ENCODE results near the gene DCAF11.

The DCAF11 gene

GRCh38 chr14:24144451-24144850 lies 29.9 kb downstream of the DCAF11 start:
- in situ Hi-C loops (cut with HindIII; ENCODE audit: low sequenced_read_pairs): no loop called here
- no peak overlapping the region for H3K4me3 ChIP-seq (ENCODE audit: low read depth, low read length)
- no peak for DNase-seq (ENCODE audit: low read depth)
- no peak for TF ChIP-seq CTCF (IDR thresholded peaks at IDR 0.05; ENCODE audit: low read depth, low read length, missing control alignments)

DNA sequence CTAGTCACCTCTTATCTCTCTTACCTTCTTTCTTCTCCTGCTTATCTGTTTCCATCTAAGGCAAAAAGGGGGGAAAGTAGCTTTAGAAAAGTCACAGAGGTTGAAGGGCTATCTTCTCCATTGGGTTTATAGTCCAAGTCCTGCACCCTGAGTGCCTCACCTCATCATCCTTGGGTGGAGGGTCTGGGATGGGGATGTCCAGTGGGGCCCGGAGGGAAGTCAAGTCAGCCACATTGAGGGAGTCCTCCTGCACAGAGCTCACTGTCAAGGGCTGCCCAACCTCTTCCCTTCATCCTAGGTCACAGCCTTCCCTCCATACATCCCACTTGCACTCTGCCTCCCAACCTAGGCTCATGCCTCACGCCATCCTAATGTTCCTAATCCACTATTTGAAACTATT lies 30.6 kb downstream of the DCAF11 start:
- in situ Hi-C loops (cut with HindIII; ENCODE audit: low sequenced_read_pairs): no loop called here
- H3K4me3 ChIP-seq (ENCODE audit: low read depth, low read length): peak overlapping the region; percentile 87
- no peak for DNase-seq (ENCODE audit: low read depth)
- TF ChIP-seq CTCF (IDR thresholded peaks at IDR 0.05; ENCODE audit: low read depth, low read length, missing control alignments): no peak

DNA sequence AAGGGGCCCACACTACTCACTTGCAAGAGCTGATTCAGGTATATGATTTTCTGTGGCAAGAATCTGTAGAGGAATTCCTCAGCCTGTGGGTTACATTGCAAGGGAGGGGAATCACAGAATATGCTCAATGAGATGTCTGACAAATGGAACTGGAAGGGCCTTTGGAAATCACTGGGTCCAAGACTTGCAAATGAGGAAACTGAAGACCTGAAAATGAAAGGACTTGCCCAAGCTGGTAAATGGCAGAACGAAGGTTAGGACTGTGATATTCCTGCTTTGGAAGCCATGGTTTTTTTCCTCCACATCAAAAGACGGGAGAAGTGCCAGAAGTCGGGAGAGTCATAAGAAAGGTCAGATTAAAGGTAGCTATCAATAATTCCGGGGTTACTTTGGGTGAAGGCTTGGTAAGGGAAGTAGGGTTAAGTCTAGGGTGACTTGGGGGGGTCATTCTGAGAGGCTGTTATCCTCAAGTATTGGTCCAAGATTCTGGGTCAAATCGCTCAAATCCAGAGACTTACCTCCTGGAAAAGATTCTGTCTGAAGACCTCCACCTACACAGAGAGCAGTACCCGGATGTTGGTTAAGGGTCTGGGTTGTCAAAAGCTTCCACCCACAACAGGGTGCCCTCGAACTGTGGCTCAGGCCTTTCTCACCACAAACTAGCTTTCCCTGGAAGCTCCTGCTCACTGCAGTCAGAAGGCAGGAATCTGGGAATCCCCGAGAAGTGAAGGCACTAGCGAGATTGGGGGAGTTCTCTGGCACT lies 31.3 kb downstream of the DCAF11 start:
- TF ChIP-seq CTCF (IDR thresholded peaks at IDR 0.05; ENCODE audit: low read depth, low read length, missing control alignments): no peak
- in situ Hi-C loops (cut with HindIII; ENCODE audit: low sequenced_read_pairs): no loop called here
- DNase-seq (ENCODE audit: low read depth): no peak
- peak overlapping the region; percentile 87 for H3K4me3 ChIP-seq (ENCODE audit: low read depth, low read length)

DNA sequence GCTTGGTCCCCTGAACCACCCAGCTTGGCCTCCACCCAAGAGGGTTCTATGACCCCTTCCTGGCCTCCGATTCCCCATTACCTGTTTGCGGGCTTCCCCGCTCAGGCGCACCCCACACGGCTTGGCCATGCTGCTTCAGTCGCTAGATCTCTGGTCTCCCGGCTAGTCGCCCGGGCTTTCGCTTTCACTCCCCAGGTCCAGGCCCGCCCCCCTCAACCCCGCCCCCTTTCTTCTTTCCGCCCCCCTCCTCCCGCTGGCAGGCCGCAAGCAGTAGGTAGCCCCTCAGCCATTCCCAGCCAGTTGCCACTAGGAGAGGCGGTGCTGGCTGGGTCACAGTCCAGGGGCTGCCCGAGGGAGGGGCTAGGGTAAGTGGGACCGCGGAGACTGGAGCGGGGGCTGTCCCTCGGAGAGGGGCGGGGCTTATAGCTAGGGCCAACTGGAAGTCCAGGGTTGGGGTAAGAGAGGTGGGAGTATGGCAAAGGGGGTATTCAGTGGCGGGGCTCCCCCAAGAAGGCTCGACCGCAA lies 31.9 kb downstream of the DCAF11 start, which contains the start of gene PSME2:
PSME2 (minus strand) TSS at position 158 of the 525 bp plus-strand sequence; CDS start at position 129, 29 bp downstream.
- in situ Hi-C loops (cut with HindIII; ENCODE audit: low sequenced_read_pairs): no loop called here
- peak within 1 kb of the TSS; percentile 87 for H3K4me3 ChIP-seq (ENCODE audit: low read depth, low read length)
- no peak for TF ChIP-seq CTCF (IDR thresholded peaks at IDR 0.05; ENCODE audit: low read depth, low read length, missing control alignments)
- peak; percentile 91 for DNase-seq (ENCODE audit: low read depth)

- TF ChIP-seq CTCF (IDR thresholded peaks at IDR 0.05; ENCODE audit: low read depth, low read length, missing control alignments): no peak
- H3K4me3 ChIP-seq (ENCODE audit: low read depth, low read length): peak within 1 kb of the TSS; percentile 87
- in situ Hi-C loops (cut with HindIII; ENCODE audit: low sequenced_read_pairs): no loop called here
- DNase-seq (ENCODE audit: low read depth): peak; percentile 98
Observed at GRCh38 chr14:24146978-24147760, 32.6 kb downstream of the DCAF11 start, which contains the start of gene RNF31. TSS of gene RNF31 (plus strand) at chr14:24147498. CDS start at chr14:24147699, 201 bp downstream.

- in situ Hi-C loops (cut with HindIII; ENCODE audit: low sequenced_read_pairs): no loop called here
- H3K4me3 ChIP-seq (ENCODE audit: low read depth, low read length): peak overlapping the region; percentile 87
- no peak for DNase-seq (ENCODE audit: low read depth)
- TF ChIP-seq CTCF (IDR thresholded peaks at IDR 0.05; ENCODE audit: low read depth, low read length, missing control alignments): no peak
Observed at GRCh38 chr14:24147761-24148428, 33.3 kb downstream of the DCAF11 start.
